ENCODE measurements around the gene GOLGA7B.

- TF ChIP-seq GLIS3 (CRISPR knock-in tag; IDR thresholded peaks at IDR 0.05) (no peak), CREB5 (CRISPR knock-in tag; IDR thresholded peaks at IDR 0.05; ENCODE audit: low read depth) (no peak), ARNTL (CRISPR knock-in tag; IDR thresholded peaks at IDR 0.05; ENCODE audit: borderline replicate concordance, low read depth) (no peak), ISL1 (CRISPR knock-in tag; IDR thresholded peaks at IDR 0.05) (no peak), ZFP30 (CRISPR knock-in tag; IDR thresholded peaks at IDR 0.05) (no peak)
Measured at GRCh38 chr10:97851341-97852001, 1.8 kb downstream of the GOLGA7B start.

All from SK-N-SH treated with all-trans-retinoic acid at 6 μM for 48 hours (cell line).